Chondrocyte (in vitro differentiated cells): ENCODE measurements around the gene LAMA1. TPM values are rescaled to one million over a fixed set of nuclear protein-coding genes. Genes with fewer than 3 reads are reported as not detected.

Experiments used
- DNase-seq: peaks from one replicate; pipeline ENCODE4 v3.0.0; 2021; ENCODE audit warnings: mixed read lengths, low spot score
- H3K27ac Mint-ChIP-seq: one replicate; pipeline ENCODE4 v1.8.0; 2021; ENCODE audit warnings: mild to moderate bottlenecking, moderate library complexity, mixed read lengths; ENCODE audit not compliant: unreplicated experiment
- H3K27me3 Mint-ChIP-seq: 2 replicates; pipeline ENCODE4 v1.8.0; 2021; ENCODE audit warnings: low read depth, mixed read lengths
- H3K36me3 Mint-ChIP-seq: 2 replicates; pipeline ENCODE4 v1.8.0; 2021; ENCODE audit warnings: low read depth, mixed read lengths
- H3K4me1 Mint-ChIP-seq: 2 replicates; pipeline ENCODE4 v1.8.0; 2021; ENCODE audit warnings: low read depth, mild to moderate bottlenecking, mixed read lengths
- H3K4me3 Mint-ChIP-seq: one replicate; pipeline ENCODE4 v1.8.0; 2021; ENCODE audit warnings: mild to moderate bottlenecking, moderate library complexity, mixed read lengths; ENCODE audit not compliant: unreplicated experiment
- H3K9me3 Mint-ChIP-seq: 2 replicates; pipeline ENCODE4 v1.8.0; 2021; ENCODE audit warnings: low read depth, mixed read lengths
- CTCF ChIP-seq: fragments of 200-600 bp; sonication (generic); IDR thresholded peaks from 2 replicates; pipeline ENCODE4 v1.5.0; 2021; ENCODE audit warnings: antibody characterized with exemption, mild to moderate bottlenecking, moderate library complexity
- long read RNA-seq: library from polyadenylated mRNA; stranded (forward); transcript quantifications from one replicate; pipeline ENCODE4 v2.0.0, GENCODE V29; 2021
- total RNA-seq: library from RNA; stranded (reverse); gene quantifications from 3 replicates; pipeline ENCODE4 v1.2.1, GENCODE V29; 2021

LAMA1 gene
- total RNA-seq: 2.3 to 3.9 TPM (median 2.5 TPM) in 3 replicates
- long read RNA-seq, partial matches to known transcripts: 1 of 1 reads
- long read RNA-seq, other reads (novel, unspliced or antisense): 0 of 1 reads

- peaks cover 8% of the 10 kb centered on the region for H3K9me3 Mint-ChIP-seq
- H3K27ac Mint-ChIP-seq: no peak within 1 kb of the TSS
- H3K4me1 Mint-ChIP-seq: peaks cover 9% of the 10 kb centered on the region
- peaks cover 6% of the 10 kb centered on the region for H3K36me3 Mint-ChIP-seq
- peaks cover 22% of the 10 kb centered on the region for H3K27me3 Mint-ChIP-seq
- no peak for DNase-seq
- TF ChIP-seq CTCF: no peak
- H3K4me3 Mint-ChIP-seq: peak within 1 kb of the TSS; percentile 76
These were observed at the start of gene LAMA1 for GRCh38 chr18:7117390-7118355. Gene LAMA1, minus strand, starts transcription at chr18:7117797. Its CDS starts 77 bp downstream, at chr18:7117720.

- no peak overlapping the region for H3K4me3 Mint-ChIP-seq
- H3K4me1 Mint-ChIP-seq: peaks cover 3% of the 10 kb centered on the region
- H3K27me3 Mint-ChIP-seq: peaks cover 3% of the 10 kb centered on the region
- H3K9me3 Mint-ChIP-seq: no peaks in the 10 kb centered on the region
- H3K36me3 Mint-ChIP-seq: no peaks in the 10 kb centered on the region
- no peak overlapping the region for H3K27ac Mint-ChIP-seq
- DNase-seq: no peak
- no peak for TF ChIP-seq CTCF
These were observed 48.3 kb upstream of the LAMA1 start for GRCh38 chr18:7165846-7166393.

- H3K4me1 Mint-ChIP-seq: peaks cover 3% of the 10 kb centered on the region
- H3K9me3 Mint-ChIP-seq: no peaks in the 10 kb centered on the region
- H3K4me3 Mint-ChIP-seq: no peak overlapping the region
- H3K36me3 Mint-ChIP-seq: no peaks in the 10 kb centered on the region
- TF ChIP-seq CTCF: peak; percentile 68
- peaks cover 3% of the 10 kb centered on the region for H3K27me3 Mint-ChIP-seq
- no peak overlapping the region for H3K27ac Mint-ChIP-seq
- no peak for DNase-seq
These were observed 46.9 kb upstream of the LAMA1 start for GRCh38 chr18:7164323-7165004.

- H3K4me3 Mint-ChIP-seq: no peak overlapping the region
These were observed 40.6 kb upstream of the LAMA1 start for GRCh38 chr18:7158216-7158615.

More at GRCh38 chr18:7158216-7158615, 40.6 kb upstream of the LAMA1 start:
- Mint-ChIP-seq H3K27me3 (no peaks in the 10 kb centered on the region), H3K27ac (peak overlapping the region; percentile 27), H3K9me3 (no peaks in the 10 kb centered on the region), H3K36me3 (no peaks in the 10 kb centered on the region), H3K4me1 (peaks cover 12% of the 10 kb centered on the region)
- TF ChIP-seq CTCF: no peak
- DNase-seq: no peak
